Ovary (tissue), 9 donors: ENCODE results near the gene HOXC4. TPM values are rescaled to one million over a fixed set of nuclear protein-coding genes. Genes with fewer than 3 reads are reported as not detected.

Experiments used
- DNase-seq, 5 donors: peaks; one replicate each; pipeline ENCODE4 v3.0.0-alpha.2; 2019 to 2020
- H3K27ac ChIP-seq, 2 donors: fragments of 200-600 bp; one replicate each; pipeline versions ENCODE4 v1.5.1 to v1.8.0; 2019 to 2022
- H3K27me3 ChIP-seq: fragments of 200-600 bp; one replicate; pipeline ENCODE4 v1.8.0; 2022
- H3K36me3 ChIP-seq: fragments of 200-600 bp; sonication (generic); one replicate; pipeline ENCODE4 v1.5.1; 2019
- H3K4me1 ChIP-seq: one replicate; pipeline ENCODE4 v1.8.1; 2013; ENCODE audit warnings: mild to moderate bottlenecking, moderate library complexity; ENCODE audit not compliant: insufficient read depth
- H3K4me3 ChIP-seq: fragments of 200-600 bp; sonication (generic); one replicate; pipeline ENCODE4 v1.5.1; 2017
- H3K9me3 ChIP-seq, 2 donors: fragments of 200-600 bp in 1 of 2; sonication (generic) in 1 of 2; one replicate each; pipeline versions ENCODE4 v1.5.1 to v1.8.1; 2013 to 2019; ENCODE audit warnings: mild to moderate bottlenecking in 1 of 2, moderate library complexity in 1 of 2
- CTCF ChIP-seq, 3 donors: fragments of 450-650 bp in 2 of 3; fragments of 200-600 bp in 1 of 3; IDR thresholded peaks; one replicate each; pipeline versions ENCODE4 v1.5.1 to v1.8.0; 2016 to 2022; ENCODE audit warnings: antibody characterized with exemption in 3 of 3, mild to moderate bottlenecking in 1 of 3
- EP300 ChIP-seq: sonication (generic); formaldehyde crosslinking; IDR thresholded peaks from one replicate; pipeline ENCODE4 v1.6.1; 2017; ENCODE audit warnings: antibody characterized with exemption
- POLR2A ChIP-seq: fragments of 450-650 bp; IDR thresholded peaks from one replicate; pipeline ENCODE4 v1.6.1; 2017; ENCODE audit warnings: antibody characterized with exemption, mild to moderate bottlenecking, moderate library complexity
- WGBS, 3 donors: extraction: QIAGEN DNeasy Blood & Tissue Kit in 1 of 3; methylation state at CpG; one replicate each; pipeline versions ENCODE4 v1.1.5 to v1.1.7; 2013 to 2017; 5-methylcytosine and 5-hydroxymethylcytosine counted together
- intact Hi-C, 4 donors: fragments of 100-400 bp; cut with DNase I; formaldehyde crosslinking; loops; one replicate each; pipeline versions ENCODE4 v1.11.0 to v1.15.1; 2022 to 2023
- polyA plus RNA-seq, 2 donors: library from polyadenylated mRNA; stranded (reverse); fragments of 200-250 nt in 1 of 2; fragments of 350-450 nt in 1 of 2; fragmentation: Illumina TruSeq in 1 of 2; extraction: RNeasy Lipid Tissue Mini Kit (QIAGEN cat#74804) in 1 of 2; gene quantifications; one replicate each; pipeline ENCODE4 v1.2.3, GENCODE V29; 2013 to 2014
- total RNA-seq, 7 donors: library from RNA; depleted of rRNA in 2 of 7; stranded (reverse); fragments of >200 nt in 2 of 7; fragmentation: NEBNext Ultra II Directional in 3 of 7; extraction: Animal tissue kit (Norgen Biotek cat#: 25700) in 3 of 7; gene quantifications; one replicate each; pipeline versions ENCODE4 v1.1.0 to v1.2.4, GENCODE V29; 2016 to 2023
- donor health status: DM: no; HTN: no; CAD: no; lungs with moderate emphysema.
- donor health status: DM: no; HTN: no; CAD: no.
- donor health status: Bipolar disorder and iron deficiency.
- donor health status: DM: yes; HTN: yes; CAD: no.
- donor health status: DM: no; HTN: no; CAD: no.
- donor health status: DM: yes; HTN: yes; CAD: no.

The HOXC4 gene
- total and polyA plus RNA-seq, 9 donors = 3.3 to 21.8 (median 11.5) TPM

GRCh38 chr12:54011665-54012532 lies 41.7 kb upstream of the HOXC4 start:
- 80 to 83% (median 83%) methylated on average over 14 of the region's 14 CpGs for WGBS, 3 donors
- intact Hi-C loops = no loop called here
- no peaks in the 10 kb centered on the region for H3K27me3 ChIP-seq
- H3K4me1 ChIP-seq = no peaks in the 10 kb centered on the region
- no peak overlapping the region for H3K4me3 ChIP-seq
- no peaks in the 10 kb centered on the region for H3K36me3 ChIP-seq
- no peak for DNase-seq
- H3K9me3 ChIP-seq = no peaks in the 10 kb centered on the region
- peak overlapping the region in 1 of 2 donors; percentile 74 for H3K27ac ChIP-seq
- TF ChIP-seq CTCF (IDR thresholded peaks at IDR 0.05) (no peak), POLR2A (no peak), EP300 (no peak)

GRCh38 chr12:54012631-54013409 lies 40.8 kb upstream of the HOXC4 start:
- TF ChIP-seq CTCF (IDR thresholded peaks at IDR 0.05) (no peak), POLR2A (no peak), EP300 (no peak)
- no peaks in the 10 kb centered on the region for H3K27me3 ChIP-seq
- 77 to 81% (median 80%) methylated on average over 6 of the region's 6 CpGs for WGBS, 3 donors
- H3K27ac ChIP-seq = peak overlapping the region in 1 of 2 donors; percentile 39
- DNase-seq = no peak
- no peaks in the 10 kb centered on the region for H3K9me3 ChIP-seq
- no peaks in the 10 kb centered on the region for H3K4me1 ChIP-seq
- H3K36me3 ChIP-seq = no peaks in the 10 kb centered on the region
- H3K4me3 ChIP-seq = no peak overlapping the region
- intact Hi-C loops = no loop called here

GRCh38 chr12:54014377-54015017 lies 39.1 kb upstream of the HOXC4 start:
- WGBS, 3 donors = 60 to 74% (median 71%) methylated on average over 36 of the region's 36 CpGs
- Histone ChIP-seq H3K4me3 (no peak overlapping the region), H3K9me3 (no peaks in the 10 kb centered on the region), H3K27me3 (no peaks in the 10 kb centered on the region), H3K27ac (peak overlapping the region in 1 of 2 donors; percentile 78), H3K4me1 (no peaks in the 10 kb centered on the region), H3K36me3 (no peaks in the 10 kb centered on the region)
- intact Hi-C loops = no loop called here
- TF ChIP-seq POLR2A (no peak), EP300 (no peak)
- DNase-seq = peak in 1 of 5 donors; percentile 47

GRCh38 chr12:54015018-54015931 lies 38.4 kb upstream of the HOXC4 start:
- Histone ChIP-seq H3K4me1 (no peaks in the 10 kb centered on the region), H3K9me3 (no peaks in the 10 kb centered on the region), H3K27ac (no peak overlapping the region), H3K36me3 (no peaks in the 10 kb centered on the region), H3K4me3 (no peak overlapping the region), H3K27me3 (no peaks in the 10 kb centered on the region)
- TF ChIP-seq EP300 = no peak
- TF ChIP-seq POLR2A = no peak
- TF ChIP-seq CTCF (IDR thresholded peaks at IDR 0.05) = no peak
- 82 to 86% (median 85%) methylated on average over 23 of the region's 23 CpGs for WGBS, 3 donors
- intact Hi-C loops = no loop called here
- DNase-seq = peak in 1 of 5 donors; percentile 34
